Pulmonary artery endothelial cell (primary cell): ENCODE results near the gene HOXD11. TPM values are rescaled to one million over a fixed set of nuclear protein-coding genes. Genes with fewer than 3 reads are reported as not detected.

ENCODE experiments used
- DNase-seq: peaks from one replicate; pipeline ENCODE4 v3.0.0-alpha.2; 2011; ENCODE audit warnings: low read depth, low spot score
- total RNA-seq: library from RNA; depleted of rRNA; stranded (reverse); fragments of >200 nt; gene quantifications from 2 replicates; pipeline ENCODE4 v1.2.3, GENCODE V29; 2014

The HOXD11 gene
- not detected in 2 replicates for total RNA-seq

GRCh38 chr2:176106581-176107539 is at the start of gene HOXD11:
Gene HOXD11, plus strand, starts transcription at chr2:176107280. Its CDS starts 76 bp downstream, at chr2:176107356.
- DNase-seq, result no peak

GRCh38 chr2:176063958-176064357 is 43.1 kb upstream of the HOXD11 start:
- no peak for DNase-seq

GRCh38 chr2:176066645-176067588 is 40.2 kb upstream of the HOXD11 start:
- no peak for DNase-seq

- DNase-seq, result no peak
Observed at GRCh38 chr2:176067589-176068418, 39.3 kb upstream of the HOXD11 start.

- DNase-seq, result no peak
Observed at GRCh38 chr2:176068419-176068832, 38.7 kb upstream of the HOXD11 start.

DNA sequence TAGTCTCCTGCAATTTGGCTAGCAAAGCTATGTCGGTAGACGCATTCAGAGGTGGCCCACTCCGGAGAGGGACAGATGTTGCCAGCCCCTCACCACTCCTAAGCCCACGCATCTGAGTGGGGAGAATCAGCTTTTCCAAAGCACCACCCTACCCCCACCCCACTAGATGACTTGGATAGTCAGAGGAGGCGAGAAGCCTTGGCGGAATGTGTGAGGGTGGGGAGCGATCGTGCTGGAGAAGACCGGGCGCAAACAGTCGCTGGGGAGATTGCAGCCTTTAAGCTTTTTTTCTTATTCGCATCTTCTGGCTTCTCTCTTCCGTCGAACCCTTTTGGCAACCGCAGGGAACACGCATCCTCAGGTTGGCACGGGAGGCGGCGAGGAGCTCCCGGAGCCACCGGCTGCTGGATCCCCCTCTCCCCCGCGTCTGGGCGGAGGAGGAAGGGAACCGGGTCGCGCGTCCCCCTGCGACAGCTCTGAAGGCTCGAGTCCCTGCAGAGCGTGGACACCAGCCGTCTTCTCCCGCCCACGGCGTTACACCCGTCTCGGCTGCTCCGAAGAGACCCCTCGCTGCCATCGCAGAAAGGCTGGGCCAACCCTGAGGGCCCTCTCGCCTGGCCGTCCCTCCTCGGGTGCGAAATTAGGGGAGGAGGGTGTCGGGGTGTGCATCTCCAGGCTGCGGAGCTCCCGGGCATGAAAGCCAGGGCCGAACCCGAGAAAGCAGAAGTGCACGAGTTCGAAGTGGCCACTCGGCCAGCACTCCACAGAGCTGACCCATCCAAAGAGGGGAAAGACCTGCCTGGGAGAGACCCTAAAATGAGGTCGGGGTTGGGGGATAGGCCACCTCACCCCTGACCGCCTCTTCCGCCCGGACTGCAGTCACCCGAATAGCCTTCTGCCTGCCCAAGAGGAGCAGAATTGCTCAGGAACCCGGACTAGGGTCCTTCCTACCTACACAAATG is 35.5 kb upstream of the HOXD11 start:
- no peak for DNase-seq

DNA sequence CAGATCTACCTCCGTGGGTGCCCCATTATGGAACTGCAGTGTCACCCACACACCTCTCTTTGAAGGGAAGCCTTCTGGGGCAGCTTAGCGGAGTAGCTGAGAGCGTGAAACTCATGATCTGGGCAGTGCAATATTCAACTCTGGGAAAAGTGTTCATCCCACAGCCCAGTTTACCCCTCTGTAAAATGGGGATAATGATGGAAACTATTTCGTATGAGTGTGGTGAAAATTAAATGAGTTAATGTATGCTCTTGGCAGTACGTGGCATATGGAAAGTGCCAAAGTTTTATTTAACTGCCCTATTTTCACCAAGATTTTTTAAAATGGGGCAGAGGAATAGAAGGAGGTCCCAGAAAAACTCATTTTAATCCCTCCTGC is 34.8 kb upstream of the HOXD11 start:
- DNase-seq, result no peak

GRCh38 chr2:176072951-176073904 is 33.9 kb upstream of the HOXD11 start:
- DNase-seq, result no peak

DNA sequence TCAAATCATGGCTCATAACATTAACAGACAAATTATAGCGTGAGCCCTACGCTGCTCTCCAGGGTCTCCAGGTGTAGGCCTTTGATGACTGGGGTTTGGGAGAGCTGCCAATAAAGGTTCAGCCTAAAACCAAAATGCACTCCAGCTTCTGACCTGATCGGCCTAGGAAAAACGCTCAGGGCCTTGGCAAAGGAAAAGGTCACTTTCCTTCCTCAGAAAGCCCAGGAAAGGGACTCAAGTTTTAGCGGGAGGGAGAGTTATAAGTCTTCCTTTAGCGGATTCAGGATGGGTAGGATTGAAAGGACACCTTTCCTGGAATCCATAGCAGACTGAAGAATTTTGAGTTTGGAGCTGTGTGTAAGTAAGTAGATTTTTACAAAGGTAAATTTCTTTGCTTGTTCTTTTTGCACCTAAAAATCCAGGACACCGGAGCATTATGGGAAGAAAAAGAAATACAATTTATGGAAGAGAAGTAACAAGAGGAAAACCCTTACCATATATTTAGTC is 32.1 kb upstream of the HOXD11 start:
- DNase-seq, result no peak

GRCh38 chr2:176075481-176075880 is 31.6 kb upstream of the HOXD11 start:
- no peak for DNase-seq

- DNase-seq, result no peak
Observed at GRCh38 chr2:176076063-176076462, 31.0 kb upstream of the HOXD11 start.

DNA sequence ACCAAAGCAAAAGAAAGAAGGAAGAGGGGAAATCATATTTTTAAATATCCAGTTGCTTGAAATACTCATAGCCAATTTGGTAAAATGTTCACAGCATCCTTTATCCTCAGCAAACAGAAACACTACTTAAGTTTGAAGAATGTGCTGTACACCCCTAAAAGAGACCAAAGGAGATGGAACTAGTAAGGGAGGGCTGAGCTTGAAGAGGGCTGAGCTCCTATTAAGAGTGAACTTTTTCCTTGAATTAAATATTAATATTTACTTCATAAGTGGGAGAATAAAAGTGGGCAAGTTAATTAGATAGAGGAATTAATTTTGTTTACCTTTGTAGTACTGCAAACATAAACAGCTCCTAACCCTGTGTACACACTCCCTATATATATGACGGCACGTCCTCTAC is 30.3 kb upstream of the HOXD11 start:
- DNase-seq, result no peak

DNA sequence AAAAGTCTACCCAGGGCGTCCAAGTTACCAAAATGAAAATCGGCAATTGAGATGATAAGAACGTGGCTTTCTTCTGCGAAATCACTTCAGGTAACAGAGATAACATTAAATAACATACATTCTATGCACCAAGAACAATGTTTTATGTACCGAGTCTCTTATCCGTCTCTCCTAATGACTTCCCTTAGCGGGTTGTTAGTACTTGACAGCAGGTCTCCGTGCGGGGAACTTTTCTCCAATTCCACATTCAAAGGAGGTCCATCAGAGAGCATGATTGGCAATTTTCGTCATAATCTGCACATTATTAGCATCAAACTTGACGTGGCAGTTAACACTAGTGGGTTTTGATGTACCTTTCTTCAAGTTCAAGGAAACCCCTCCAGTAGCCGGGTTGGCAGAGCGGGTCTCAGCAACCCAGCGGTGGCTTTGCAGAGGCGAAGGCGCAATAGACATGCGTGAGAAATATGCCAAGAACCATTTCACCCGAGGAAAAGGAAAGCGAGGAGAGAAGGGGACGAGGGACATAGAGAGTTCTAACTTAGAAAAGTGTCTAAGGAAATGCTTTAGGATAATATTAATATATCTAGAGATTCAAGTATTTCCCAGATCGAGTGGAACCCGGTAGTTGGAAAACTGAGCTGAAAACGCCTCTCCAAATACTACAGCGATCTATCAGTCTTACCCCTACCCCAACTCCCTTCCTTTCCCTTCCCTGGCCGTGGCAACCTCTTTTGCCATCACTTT is 28.4 kb upstream of the HOXD11 start:
- DNase-seq, result no peak

GRCh38 chr2:176079285-176079830 is 27.7 kb upstream of the HOXD11 start:
- no peak for DNase-seq

DNA sequence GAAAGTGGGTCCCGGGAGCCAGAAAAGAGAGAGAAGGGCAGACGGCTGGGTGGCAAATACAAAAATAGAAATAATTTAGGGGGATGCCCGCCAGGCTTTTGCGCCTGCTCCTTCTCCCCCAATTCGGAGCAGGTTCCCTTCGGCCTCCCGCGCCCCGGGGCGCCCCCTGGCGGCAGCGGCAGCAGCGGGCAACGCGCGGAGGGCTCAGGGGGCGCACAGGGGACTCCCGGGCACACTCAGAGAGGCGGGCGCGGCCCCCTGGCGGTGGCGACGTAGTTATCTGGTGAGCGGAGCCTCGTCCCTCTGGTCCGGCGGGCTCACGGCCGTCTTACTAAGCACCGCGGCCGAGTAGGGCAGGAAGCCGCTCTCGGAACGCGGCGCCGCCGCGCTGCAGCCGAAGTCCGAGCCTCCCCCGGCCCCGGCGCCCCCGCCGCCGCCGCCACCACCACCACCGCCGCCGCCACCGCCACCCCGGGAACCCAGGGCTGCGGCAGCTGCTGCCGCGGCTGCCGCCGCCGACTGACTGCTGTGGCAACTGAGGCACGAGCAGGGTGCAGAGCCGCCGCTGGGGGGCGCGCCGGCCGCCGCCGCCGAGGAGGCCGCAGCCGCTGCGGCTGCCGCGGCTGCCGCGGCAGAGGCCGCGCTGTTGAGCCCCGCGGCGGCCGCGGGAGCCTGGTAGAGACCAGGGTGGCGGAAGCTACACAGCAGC is 27.1 kb upstream of the HOXD11 start:
- DNase-seq, result no peak

GRCh38 chr2:176080540-176081375 is 26.3 kb upstream of the HOXD11 start:
- DNase-seq, result no peak
